SHP77 treated with DMSO at 0.1 percent for 48 hours (cell line): Measurements from ENCODE around the gene EIF4B.
"Not testable (repeated sequence)": the region's sequence is repeated elsewhere in the genome, so short reads cannot be mapped to it uniquely, and the experiment has no call there.

Experiments
- DNase-seq: peaks from one replicate; lab custom pipeline; 2025; lab: John Stamatoyannopoulos, UW

The EIF4B gene

GRCh38 chr12:52992699-52993557 is 13.3 kb upstream of the EIF4B start:
- no peak for DNase-seq

- DNase-seq, result no peak
Observed at GRCh38 chr12:52993558-52993869, 12.7 kb upstream of the EIF4B start.

GRCh38 chr12:53004178-53004577 is 2.1 kb upstream of the EIF4B start:
- no peak for DNase-seq

GRCh38 chr12:53004582-53004981 is 1.7 kb upstream of the EIF4B start:
- DNase-seq, result no peak

GRCh38 chr12:53005215-53005985 is 856 bp upstream of the EIF4B start:
- DNase-seq, result no peak

- peak; percentile 36 for DNase-seq
Observed at GRCh38 chr12:53006810-53007309, 604 bp downstream of the EIF4B start.

DNA sequence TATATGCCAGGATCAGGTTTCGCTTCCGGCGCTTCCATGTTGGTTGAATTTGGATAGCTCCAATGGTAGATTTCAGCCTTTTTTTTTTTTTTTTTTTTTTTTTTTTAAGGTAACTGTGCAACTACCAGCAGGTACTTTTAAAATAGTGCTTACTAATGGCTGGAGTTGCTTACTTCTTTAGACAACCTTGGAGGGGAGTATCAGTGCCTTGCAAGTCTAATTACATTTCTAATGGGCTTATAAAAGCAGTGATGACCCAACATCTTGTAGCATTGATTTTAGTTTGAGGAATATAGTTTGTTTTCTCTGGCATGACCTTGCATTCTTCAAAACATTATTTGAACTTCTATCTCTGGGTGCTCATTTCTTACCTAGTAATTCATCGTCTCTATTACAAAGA is 1.1 kb downstream of the EIF4B start:
- no peak for DNase-seq

DNA sequence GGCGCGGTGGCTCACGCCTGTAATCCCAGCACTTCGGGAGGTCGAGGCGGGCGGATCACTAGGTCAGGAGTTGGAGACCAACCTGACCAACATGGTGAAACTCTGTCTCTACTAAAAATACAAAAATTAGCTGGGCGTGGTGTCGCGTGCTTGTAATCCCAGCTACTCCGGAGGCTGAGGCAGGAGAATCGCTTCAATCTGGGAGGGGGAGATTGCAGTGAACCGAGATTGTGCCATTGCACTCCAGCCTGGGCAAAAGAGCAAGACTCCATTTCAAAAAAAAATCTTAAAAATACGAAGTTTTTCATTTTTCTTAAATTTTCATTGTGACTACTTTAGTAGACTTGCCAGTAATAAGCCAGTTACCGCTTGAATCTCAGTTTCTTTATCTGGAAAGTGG is 2.5 kb downstream of the EIF4B start:
- not testable (repeated sequence) for DNase-seq

DNA sequence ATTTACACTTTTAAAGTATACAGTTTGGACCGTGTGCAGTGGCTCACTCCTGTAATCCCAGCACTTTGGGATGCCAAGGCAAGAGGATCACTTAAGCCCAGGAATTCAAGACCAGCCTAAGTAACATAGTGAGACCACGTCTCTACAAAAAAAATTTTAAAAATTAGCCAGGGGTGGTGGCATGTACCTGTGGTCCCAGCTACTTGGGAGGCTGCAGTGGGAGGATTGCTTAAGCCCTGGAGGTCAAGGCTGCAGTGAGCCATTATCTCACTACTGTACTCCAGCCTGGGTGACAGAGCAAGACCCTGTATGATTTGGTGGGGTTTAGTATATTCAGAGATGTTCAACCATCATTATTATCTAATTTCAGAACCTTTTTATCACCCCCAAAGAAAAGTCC is 4.7 kb downstream of the EIF4B start:
- DNase-seq, result no peak

- DNase-seq, result no peak
Observed at GRCh38 chr12:53011889-53012288, 5.6 kb downstream of the EIF4B start.

- no peak for DNase-seq
Observed at GRCh38 chr12:53012928-53013327, 6.7 kb downstream of the EIF4B start.

DNA sequence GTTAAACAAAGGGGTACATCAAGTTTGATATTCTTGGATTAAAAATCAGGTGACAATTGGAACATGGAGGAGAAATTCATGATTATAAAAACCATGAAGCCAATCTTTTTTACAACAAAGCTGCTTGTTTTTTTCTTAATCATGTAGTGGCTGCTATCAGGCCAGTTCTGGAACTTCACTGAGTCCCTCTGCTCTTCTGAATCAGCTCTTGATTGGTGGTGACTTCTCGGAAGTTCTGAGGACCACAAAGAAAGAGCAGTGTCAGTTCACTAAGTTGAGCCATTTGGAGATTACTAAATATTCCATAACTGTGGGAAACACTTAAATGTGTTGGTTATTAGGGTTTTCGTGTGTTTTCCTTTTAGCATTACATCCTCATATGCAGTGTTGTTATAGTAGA is 8.5 kb downstream of the EIF4B start:
- no peak for DNase-seq

DNA sequence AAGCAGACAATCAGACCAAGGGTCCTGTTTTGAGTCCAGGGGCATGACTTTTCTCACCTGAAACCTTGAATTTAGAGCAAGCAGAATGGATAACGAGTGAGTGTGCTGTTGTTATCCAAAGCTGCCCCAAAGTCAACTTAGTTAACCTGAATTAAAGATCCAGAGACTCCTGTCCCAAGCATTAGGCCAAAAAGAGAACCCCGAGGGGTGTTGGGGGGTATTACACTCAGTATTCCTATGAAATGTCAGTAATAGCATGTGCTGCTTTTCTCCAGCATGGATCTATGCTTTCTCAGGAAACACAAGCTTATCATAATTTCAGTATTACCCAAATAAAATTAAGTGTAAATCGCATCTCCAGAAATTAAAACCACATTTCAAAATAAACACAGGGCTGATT is 19.0 kb downstream of the EIF4B start:
- no peak for DNase-seq

GRCh38 chr12:53027014-53027413 is 20.8 kb downstream of the EIF4B start:
- not testable (repeated sequence) for DNase-seq

GRCh38 chr12:53031616-53032015 is 25.4 kb downstream of the EIF4B start:
- DNase-seq, result no peak

DNA sequence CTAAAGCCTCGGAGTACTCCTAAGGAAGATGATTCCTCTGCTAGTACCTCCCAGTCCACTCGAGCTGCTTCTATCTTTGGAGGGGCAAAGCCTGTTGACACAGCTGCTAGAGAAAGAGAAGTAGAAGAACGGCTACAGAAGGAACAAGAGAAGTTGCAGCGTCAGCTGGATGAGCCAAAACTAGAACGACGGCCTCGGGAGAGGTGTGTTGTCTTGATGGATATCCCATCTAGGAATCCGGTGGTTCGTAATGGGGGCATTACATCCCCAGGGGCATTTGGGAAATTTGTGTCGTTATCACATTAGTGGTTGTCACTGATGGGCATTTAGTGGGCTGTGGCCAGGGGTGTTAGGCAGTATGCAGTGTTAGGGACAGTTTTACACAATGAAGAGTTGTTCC is 27.6 kb downstream of the EIF4B start:
- not testable (repeated sequence) for DNase-seq

GRCh38 chr12:53034459-53034858 is 28.2 kb downstream of the EIF4B start:
- DNase-seq, result no peak

DNA sequence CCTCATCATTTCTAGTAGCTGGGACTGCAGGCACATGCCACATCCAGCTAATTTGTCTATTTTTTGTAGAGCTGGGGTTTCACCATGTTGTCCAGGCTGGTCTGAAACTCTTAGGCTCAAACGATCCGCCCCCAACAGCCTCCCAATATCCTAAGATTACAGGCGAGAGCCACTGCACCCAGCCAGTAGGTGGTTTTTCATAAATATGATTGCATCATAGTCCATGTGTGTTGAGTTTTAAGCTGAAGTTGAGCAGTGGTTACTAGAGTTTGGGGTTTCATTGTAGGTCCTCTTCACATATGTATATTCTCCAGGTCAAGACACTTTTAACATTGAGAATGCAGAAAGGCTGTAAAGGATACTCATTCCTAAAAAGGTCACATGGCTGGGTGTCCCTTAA is 30.5 kb downstream of the EIF4B start:
- DNase-seq, result no peak

DNA sequence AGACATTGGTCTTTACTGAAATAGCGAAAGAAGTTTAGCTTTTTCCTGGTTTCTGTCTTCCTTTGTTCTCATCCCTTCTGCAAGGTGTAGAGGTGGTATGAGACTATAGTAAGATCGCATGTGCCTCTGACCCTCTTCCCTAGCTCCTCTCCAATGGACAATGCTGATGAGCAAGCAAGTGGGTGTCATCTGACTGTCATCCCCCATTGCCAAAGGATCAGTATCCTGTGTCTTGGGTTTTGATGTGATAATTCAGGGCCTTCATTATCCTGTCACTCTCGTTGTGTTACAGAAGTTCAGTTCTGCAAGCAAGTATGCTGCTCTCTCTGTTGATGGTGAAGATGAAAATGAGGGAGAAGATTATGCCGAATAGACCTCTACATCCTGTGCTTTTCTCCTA is 33.6 kb downstream of the EIF4B start:
- no peak for DNase-seq

DNA sequence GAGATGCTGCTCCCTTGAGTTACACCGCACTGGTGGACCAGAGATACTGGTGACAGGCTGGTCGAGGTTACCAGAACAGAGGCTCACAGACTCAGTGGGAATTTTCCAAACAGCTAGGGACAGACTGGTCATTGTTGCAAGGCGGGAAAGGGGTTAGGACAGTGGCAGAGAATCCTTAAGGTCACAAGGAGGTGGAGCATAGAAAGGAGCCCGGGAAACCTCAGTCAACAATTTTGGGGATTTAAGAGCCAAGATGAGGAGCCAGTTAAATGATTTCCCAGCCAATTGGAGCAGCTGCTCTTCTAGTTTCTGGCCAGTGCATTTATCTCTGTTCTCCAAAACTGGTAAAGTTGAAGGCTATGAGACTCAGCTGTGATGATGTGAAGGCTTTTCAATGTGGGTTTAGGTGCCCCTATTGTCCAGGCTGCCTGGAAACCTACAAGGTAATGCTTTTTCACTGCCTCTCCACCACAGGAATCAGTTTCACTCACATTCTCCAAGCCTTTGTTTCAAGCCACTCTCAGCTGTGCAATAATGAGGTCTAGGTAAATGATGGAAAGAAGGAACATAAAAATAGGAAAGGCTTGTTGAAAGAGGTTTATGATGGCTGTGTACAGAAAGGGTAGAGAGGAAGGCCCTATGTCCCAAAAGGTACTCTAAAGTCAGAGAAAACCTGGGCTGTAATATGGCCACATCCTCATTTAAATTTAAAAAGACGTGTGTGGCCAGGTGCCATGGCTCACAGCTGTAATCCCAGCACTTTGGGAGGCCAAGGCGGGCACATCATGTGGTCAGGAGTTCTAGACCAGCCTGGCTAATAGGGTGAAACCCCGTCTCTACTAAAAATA is 36.6 kb downstream of the EIF4B start:
- DNase-seq, result no peak

GRCh38 chr12:53044052-53044581 is 37.9 kb downstream of the EIF4B start:
- no peak for DNase-seq
